ENCODE results near the gene ZNF22.

- TF ChIP-seq POLR2A (IDR thresholded peaks at IDR 0.05; ENCODE audit: low read depth, low read length) (no peak), POLR2AphosphoS5 (IDR thresholded peaks at IDR 0.05; ENCODE audit: low read depth, low read length) (no peak)
Observed at GRCh38 chr10:44978213-44978569, 22.5 kb upstream of the ZNF22 start.

Measured in GM12892 (cell line).